Right renal pelvis (tissue), 4 donors: ENCODE results near the gene PER2. TPM values are rescaled to one million over a fixed set of nuclear protein-coding genes. Genes with fewer than 3 reads are reported as not detected.
"Not testable (repeated sequence)": the region's sequence is repeated elsewhere in the genome, so short reads cannot be mapped to it uniquely, and the experiment has no call there.

Source experiments
- DNase-seq, 4 donors: peaks; one replicate each; pipeline ENCODE4 v3.0.0-alpha.2; 2013; ENCODE audit warnings: low read depth in 4 of 4, low spot score in 3 of 4, missing footprints in 1 of 4
- polyA plus RNA-seq, 4 donors: library from polyadenylated mRNA; unstranded; fragments of 120-200 nt; gene quantifications; one replicate each; pipeline ENCODE4 v1.2.1, GENCODE V29; 2013; ENCODE audit not compliant: insufficient read length in 4 of 4

Gene PER2
- polyA plus RNA-seq, 4 donors, result 5.0 to 6.1 (median 5.9) TPM

- DNase-seq, result not testable (repeated sequence)
These were observed 22.3 kb upstream of the PER2 start for GRCh38 chr2:238310721-238311120.

GRCh38 chr2:238308177-238308576 is 19.8 kb upstream of the PER2 start:
- DNase-seq, result no peak

GRCh38 chr2:238306672-238306998 is 18.2 kb upstream of the PER2 start:
- no peak for DNase-seq

GRCh38 chr2:238305965-238306671 is 17.7 kb upstream of the PER2 start:
- DNase-seq, result no peak

GRCh38 chr2:238305092-238305862 is 16.9 kb upstream of the PER2 start:
- DNase-seq, result no peak

- DNase-seq, result no peak
These were observed 15.7 kb upstream of the PER2 start for GRCh38 chr2:238304116-238304515.

GRCh38 chr2:238302751-238303150 is 14.3 kb upstream of the PER2 start:
- no peak for DNase-seq

GRCh38 chr2:238302087-238302486 is 13.7 kb upstream of the PER2 start:
- DNase-seq, result no peak

- DNase-seq, result no peak
These were observed 11.4 kb upstream of the PER2 start for GRCh38 chr2:238299803-238300202.

- no peak for DNase-seq
These were observed 8.4 kb upstream of the PER2 start for GRCh38 chr2:238296638-238297457.

GRCh38 chr2:238295144-238296112 is 7.0 kb upstream of the PER2 start:
- DNase-seq, result no peak

- no peak for DNase-seq
These were observed 6.2 kb upstream of the PER2 start for GRCh38 chr2:238294393-238295143.

- DNase-seq, result no peak
These were observed 5.6 kb upstream of the PER2 start for GRCh38 chr2:238294046-238294392.

GRCh38 chr2:238291550-238292281 is 3.3 kb upstream of the PER2 start:
- DNase-seq, result no peak

- no peak for DNase-seq
These were observed 2.5 kb upstream of the PER2 start for GRCh38 chr2:238290715-238291549.

GRCh38 chr2:238290091-238290509 is 1.7 kb upstream of the PER2 start:
- no peak for DNase-seq

GRCh38 chr2:238289574-238289973 is 1.2 kb upstream of the PER2 start:
- DNase-seq, result no peak
